ENCODE measurements around the gene DNAI4. TPM values are rescaled to one million over a fixed set of nuclear protein-coding genes. Genes with fewer than 3 reads are reported as not detected.
A peak's percentile ranks its signal among the peaks of the same experiment; 100 is the strongest.
"Not testable (repeated sequence)": the region's sequence is repeated elsewhere in the genome, so short reads cannot be mapped to it uniquely, and the experiment has no call there.

The DNAI4 gene
- 10 to 100 TPM; 13.5 to 23.6 (median 17.2) TPM for total RNA-seq

GRCh38 chr1:66924756-66925557, at the start of gene DNAI4, which contains the start of gene MIER1:
Gene DNAI4, minus strand, starts transcription at chr1:66924856. Its CDS starts 25 bp downstream, at chr1:66924831.
Gene MIER1, plus strand, starts transcription at chr1:66924990. Its CDS starts 39 bp downstream, at chr1:66925029.
- H3K9me3 ChIP-seq, result no peaks in the 10 kb centered on the region
- TF ChIP-seq EP300 (IDR thresholded peaks at IDR 0.05), result peak; percentile 77 to 92
- TF ChIP-seq POLR2A (IDR thresholded peaks at IDR 0.05), result peak; percentile 69 to 85
- peak; percentile 6 to 67 (median 26) for TF ChIP-seq CTCF (IDR thresholded peaks at IDR 0.05)
- peaks cover 0 to 52% (median 11%) of the 10 kb centered on the region in 4 donors for H3K4me1 ChIP-seq
- WGBS, 2 donors, result 1% methylated on average over 59 to 63 of the region's 64 CpGs
- peaks cover 0 to 8% (median 0%) of the 10 kb centered on the region in 3 donors for H3K36me3 ChIP-seq
- peak within 1 kb of the TSS; percentile 79 to 98 (median 94) for H3K27ac ChIP-seq
- DNase-seq (ENCODE audit: low spot score in 2 of 2), result peak; percentile 94
- H3K4me3 ChIP-seq, result peak within 1 kb of the TSS; percentile 63 to 88 (median 84)
- H3K27me3 ChIP-seq, result no peaks in the 10 kb centered on the region

GRCh38 chr1:66968574-66968973, 43.9 kb upstream of the DNAI4 start:
- no peaks in the 10 kb centered on the region for H3K27me3 ChIP-seq
- 59 to 72% methylated on average over 3 of the region's 3 CpGs for WGBS, 2 donors
- no peak overlapping the region for H3K27ac ChIP-seq
- no peak for DNase-seq (ENCODE audit: low spot score in 2 of 2)
- peaks cover 0 to 76% (median 4%) of the 10 kb centered on the region in 3 donors for H3K36me3 ChIP-seq
- no peaks in the 10 kb centered on the region for H3K4me1 ChIP-seq
- no peak for TF ChIP-seq POLR2A (IDR thresholded peaks at IDR 0.05)
- TF ChIP-seq EP300 (IDR thresholded peaks at IDR 0.05), result no peak
- TF ChIP-seq CTCF (IDR thresholded peaks at IDR 0.05), result no peak
- peaks cover 0 to 9% (median 0%) of the 10 kb centered on the region in 4 donors for H3K9me3 ChIP-seq
- H3K4me3 ChIP-seq, result no peak overlapping the region

GRCh38 chr1:66966188-66966873, 41.7 kb upstream of the DNAI4 start:
- H3K9me3 ChIP-seq; DNase-seq (ENCODE audit: low spot score in 2 of 2); H3K27ac ChIP-seq; H3K4me1 ChIP-seq; H3K27me3 ChIP-seq; H3K4me3 ChIP-seq: not testable (repeated sequence)
- WGBS, 2 donors, result 93% methylated on average over 7 of the region's 7 CpGs
- peaks cover 0 to 84% (median 4%) of the 10 kb centered on the region in 3 donors for H3K36me3 ChIP-seq

GRCh38 chr1:66957938-66958337, 33.3 kb upstream of the DNAI4 start:
- Histone ChIP-seq H3K27ac (no peak overlapping the region), H3K4me1 (no peaks in the 10 kb centered on the region), H3K27me3 (no peaks in the 10 kb centered on the region), H3K9me3 (no peaks in the 10 kb centered on the region), H3K36me3 (peaks cover 0 to 75% (median 0%) of the 10 kb centered on the region in 3 donors), H3K4me3 (no peak overlapping the region)
- WGBS, 2 donors, result 96 to 98% methylated on average over 3 of the region's 3 CpGs
- TF ChIP-seq CTCF (IDR thresholded peaks at IDR 0.05) (no peak), EP300 (IDR thresholded peaks at IDR 0.05) (no peak), POLR2A (IDR thresholded peaks at IDR 0.05) (no peak)
- no peak for DNase-seq (ENCODE audit: low spot score in 2 of 2)

- WGBS, 2 donors, result 82% methylated on average over 4 of the region's 4 CpGs
- no peak for DNase-seq (ENCODE audit: low spot score in 2 of 2)
- Histone ChIP-seq H3K9me3 (no peaks in the 10 kb centered on the region), H3K27ac (no peak overlapping the region), H3K36me3 (peaks cover 0 to 68% (median 0%) of the 10 kb centered on the region in 3 donors), H3K4me3 (no peak overlapping the region), H3K4me1 (no peaks in the 10 kb centered on the region), H3K27me3 (no peaks in the 10 kb centered on the region)
- no peak for TF ChIP-seq POLR2A (IDR thresholded peaks at IDR 0.05)
- TF ChIP-seq CTCF (IDR thresholded peaks at IDR 0.05), result no peak
- no peak for TF ChIP-seq EP300 (IDR thresholded peaks at IDR 0.05)
Observed at GRCh38 chr1:66954208-66954607, 29.6 kb upstream of the DNAI4 start.

Measured in tibial nerve (tissue), 4 donors.